NCI-H1930 (cell line): Measurements from ENCODE around the gene OR2T5.
"Not testable (repeated sequence)": the region's sequence is repeated elsewhere in the genome, so short reads cannot be mapped to it uniquely, and the experiment has no call there.

Source experiments
- DNase-seq, 2 experiments: peaks; one replicate each; lab custom pipeline; 2025; lab: John Stamatoyannopoulos, UW

The OR2T5 gene, protein sequence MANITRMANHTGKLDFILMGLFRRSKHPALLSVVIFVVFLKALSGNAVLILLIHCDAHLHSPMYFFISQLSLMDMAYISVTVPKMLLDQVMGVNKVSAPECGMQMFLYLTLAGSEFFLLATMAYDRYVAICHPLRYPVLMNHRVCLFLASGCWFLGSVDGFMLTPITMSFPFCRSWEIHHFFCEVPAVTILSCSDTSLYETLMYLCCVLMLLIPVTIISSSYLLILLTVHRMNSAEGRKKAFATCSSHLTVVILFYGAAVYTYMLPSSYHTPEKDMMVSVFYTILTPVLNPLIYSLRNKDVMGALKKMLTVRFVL

DNA sequence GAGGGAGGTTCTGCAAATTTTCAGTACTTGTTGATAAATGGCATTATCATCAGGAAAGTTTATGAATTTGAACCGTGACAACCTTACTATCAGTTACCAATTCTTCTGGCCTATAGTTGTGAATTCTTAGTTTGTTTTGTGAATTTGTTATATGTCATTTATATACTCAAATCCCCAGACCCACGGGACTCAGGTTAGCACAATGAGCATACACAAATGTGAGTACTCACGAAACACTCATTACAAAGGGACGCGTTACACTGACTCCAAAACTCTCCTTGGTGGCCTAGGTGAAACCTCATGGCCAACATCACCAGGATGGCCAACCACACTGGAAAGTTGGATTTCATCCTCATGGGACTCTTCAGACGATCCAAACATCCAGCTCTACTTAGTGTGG, at the start of gene OR2T5:
TSS of gene OR2T5 (plus strand) at position 301 of the 400 bp plus-strand sequence. CDS start at position 301, 0 bp downstream.
- not testable (repeated sequence) for DNase-seq

DNA sequence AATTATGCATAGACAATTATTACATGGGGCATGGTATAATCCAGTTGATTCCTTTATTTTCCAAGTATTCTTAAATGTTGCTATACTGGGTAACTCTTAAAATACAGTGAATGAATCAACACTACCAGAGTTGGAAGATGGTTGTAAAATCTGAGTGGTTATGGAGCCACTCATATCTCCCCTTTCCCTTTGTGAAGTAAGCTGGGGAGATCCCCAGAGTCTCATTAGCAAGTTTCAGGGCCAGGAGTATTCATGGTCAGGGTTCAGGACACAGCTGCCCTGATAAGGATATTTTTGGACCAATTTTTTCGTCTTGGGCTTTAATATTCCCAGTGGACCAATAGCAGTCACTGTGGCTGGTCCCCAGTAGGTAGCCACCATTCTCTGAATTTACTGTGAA, 49.7 kb upstream of the OR2T5 start:
- not testable (repeated sequence) for DNase-seq

DNA sequence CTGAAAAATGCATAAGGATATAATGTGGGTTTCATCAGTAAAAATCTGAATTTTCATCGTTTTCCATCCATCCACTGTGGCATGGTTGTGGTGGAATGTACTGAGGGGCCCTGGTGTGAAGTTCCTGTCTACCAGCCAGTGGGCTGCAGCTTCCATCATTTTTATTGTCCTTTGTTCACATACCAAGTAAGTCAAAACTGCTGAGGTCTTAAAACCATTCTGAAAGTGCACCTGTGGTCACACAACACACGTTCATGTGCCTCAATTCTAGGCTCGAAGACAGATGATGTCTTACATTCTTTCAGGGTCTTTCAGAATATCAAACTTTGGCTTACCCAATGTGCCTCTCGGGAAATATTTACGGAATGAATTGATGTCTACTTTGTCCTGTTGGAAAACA, 49.1 kb upstream of the OR2T5 start:
- not testable (repeated sequence) for DNase-seq

DNA sequence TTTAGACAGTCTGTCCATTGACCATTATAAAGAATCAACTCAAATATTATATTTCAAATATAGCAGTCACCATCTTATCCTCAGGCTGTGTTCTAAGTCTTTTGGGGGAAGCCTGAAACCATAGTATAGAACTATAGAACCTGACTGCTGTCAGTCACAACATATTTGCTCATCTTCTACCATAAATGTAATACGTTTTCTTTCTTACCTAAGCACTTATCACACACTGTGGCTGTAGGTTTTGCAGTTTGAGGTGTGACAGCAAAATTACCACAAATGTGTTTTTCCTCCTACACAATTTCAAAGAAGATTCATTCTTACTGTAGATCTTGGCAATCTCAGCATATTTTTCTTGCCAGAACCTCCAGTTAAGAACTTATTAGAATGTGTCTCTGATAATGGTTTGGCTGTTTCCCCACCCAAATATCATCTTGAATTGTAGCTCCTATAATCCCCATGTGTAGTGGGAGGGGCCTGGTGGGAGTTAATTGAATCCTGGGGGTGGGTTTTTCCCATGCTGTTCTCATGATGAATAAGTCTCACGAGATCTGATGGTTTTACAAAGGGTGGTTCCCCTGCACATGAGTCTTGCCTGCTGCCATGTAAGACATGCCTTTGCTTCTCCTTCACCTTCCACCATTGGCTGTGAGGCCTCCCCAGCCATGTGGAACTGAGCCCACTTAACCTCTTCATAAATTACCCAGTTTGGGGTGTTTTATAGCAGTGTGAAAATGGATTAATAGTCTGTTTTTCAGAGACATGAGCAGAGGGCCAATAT, 45.7 kb upstream of the OR2T5 start:
- not testable (repeated sequence) for DNase-seq

DNA sequence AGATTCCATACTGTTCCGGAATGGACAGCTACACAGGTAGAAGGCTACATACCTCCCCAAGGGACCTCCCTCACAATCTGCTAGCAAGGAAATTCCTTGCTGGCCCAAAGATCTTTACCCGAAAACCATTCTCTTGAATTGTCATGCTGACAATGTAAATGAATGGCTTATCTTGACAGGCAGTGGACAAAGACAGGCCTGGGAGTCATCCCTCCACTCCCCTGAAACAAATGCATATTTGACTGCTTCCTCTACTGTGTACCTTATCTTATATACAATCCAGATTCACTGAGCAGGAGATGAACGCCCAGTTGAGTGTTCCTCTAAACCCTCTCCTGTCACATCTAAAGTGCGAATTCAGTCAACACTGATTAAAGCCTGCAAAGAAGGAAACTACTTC, 43.8 kb upstream of the OR2T5 start:
- not testable (repeated sequence) for DNase-seq

DNA sequence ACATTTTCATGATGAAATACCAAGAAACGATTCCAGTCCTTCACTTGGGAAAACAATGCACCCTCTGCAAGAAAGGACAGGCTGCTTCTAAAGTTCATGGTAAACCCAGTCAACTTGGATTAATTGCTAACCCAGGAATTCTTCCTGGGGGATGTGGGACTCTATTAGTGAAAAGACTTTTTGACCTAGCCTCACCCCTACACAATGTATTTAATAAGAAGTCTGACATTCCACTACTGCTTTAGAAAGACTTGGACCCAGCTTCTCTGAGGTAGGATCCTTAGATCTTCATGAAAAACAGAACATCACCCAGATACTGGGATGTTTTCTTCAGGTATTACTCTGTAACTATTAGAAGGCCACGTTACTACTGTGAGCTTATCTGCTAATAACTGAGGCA, 43.0 kb upstream of the OR2T5 start, which contains the start of gene OR2T2:
TSS of gene OR2T2 (plus strand) at position 239 of the 400 bp plus-strand sequence. CDS start 7,161 bp downstream, outside the sequence.
- DNase-seq, result not testable (repeated sequence)

DNA sequence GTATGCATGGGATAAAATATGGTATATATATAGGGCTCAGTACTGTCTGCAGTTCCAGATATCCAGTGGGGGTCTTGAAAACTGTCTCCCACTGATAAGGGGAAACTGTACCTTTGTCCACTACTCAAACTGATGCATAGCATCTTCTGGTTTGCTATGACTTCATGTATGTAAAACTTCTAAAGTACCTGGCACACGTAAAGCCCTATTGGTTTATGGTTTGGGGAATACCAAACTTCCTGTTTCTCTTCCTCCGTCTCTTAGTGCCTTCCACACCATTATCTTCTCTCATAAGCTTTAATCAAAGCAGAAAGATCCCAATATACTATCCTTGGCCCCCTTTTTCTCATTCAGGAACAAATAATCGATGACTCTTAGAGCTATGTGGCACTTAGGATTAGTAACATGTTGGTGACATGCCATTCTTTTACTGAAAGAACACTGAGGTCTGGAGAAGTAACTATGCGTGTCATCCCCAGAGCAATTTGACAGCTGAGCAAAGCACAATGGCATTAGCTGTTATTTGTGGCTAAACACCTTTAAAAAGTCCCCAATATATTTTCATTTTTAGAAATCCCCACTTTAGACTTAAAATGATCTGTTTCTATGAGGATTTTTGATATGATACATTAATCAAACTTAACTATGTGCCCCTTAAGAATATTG, 39.8 kb upstream of the OR2T5 start:
- not testable (repeated sequence) for DNase-seq

DNA sequence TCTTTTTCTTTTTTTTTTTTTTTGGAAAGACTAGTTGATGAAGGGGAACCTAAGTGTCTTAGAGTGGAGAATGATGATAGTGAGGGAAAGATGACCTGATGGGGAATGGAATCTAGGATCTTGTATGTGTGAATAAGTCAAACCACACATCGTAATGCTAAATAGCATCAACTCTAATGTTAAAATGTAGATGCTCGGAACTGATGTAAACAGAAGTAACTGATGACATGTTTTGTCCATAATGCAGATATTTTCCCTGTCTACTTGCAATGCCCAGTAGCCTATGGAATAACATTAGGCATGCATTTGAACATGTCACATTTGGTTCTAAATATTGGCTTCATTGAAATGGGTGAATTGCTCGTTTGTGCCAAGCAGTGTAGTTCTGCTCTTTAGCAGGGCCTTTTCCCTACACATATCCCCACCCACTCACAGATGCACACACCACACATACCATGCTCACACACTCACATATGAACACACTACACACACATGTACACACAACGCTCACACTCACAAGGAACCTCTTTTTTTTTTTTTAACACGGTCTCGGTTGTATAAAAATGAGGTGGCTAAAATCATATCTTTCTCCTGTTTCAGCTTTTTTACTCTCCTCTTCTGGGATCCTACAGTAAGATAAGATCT, 38.4 kb upstream of the OR2T5 start:
- not testable (repeated sequence) for DNase-seq

DNA sequence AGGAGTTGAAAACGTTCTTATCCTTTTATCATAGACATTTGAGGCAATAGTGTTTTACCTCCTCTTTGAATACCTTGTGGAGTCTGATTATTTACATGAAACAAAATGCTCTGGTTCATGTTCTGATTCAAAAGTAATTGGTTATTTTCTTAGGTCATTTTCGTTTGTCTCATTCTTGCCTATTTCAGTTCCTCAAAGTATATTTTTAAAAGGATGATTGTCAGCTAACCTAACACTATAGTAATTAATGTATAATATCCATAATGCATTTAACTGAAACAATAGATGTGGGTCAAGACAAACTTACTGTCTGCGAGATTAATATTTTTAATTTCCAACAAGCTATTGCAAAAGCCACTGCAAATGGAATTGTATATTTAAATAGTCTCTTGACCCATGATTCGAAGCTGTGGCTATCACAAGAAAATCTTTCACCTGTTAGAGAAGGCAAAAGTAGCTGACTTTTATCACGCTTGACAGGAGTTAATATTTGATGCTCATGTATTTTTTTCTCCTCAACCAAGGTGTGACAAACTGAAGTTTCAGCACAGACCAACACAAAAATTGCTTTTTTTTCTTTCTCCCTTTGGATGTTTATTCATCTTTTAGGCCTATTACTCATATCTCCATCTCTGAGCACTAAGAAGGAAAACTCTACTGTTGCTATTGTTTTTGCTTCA, 37.8 kb upstream of the OR2T5 start:
- not testable (repeated sequence) for DNase-seq

DNA sequence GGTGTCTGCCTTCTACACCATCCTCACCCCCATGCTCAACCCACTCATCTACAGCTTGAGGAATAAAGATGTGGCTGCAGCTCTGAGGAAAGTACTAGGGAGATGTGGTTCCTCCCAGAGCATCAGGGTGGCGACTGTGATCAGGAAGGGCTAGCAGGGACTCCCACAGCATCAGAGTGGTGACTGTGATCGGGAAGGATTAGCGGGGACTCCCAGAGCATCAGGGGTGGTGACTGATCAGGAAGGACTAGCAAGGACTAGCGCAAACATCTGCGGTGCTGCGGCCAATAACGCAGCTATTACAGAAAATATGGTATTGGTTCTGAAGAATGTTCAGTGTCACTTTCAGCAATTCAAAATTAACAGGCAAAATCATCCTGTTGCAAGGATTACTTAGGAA, 34.8 kb upstream of the OR2T5 start:
- DNase-seq, result not testable (repeated sequence)

DNA sequence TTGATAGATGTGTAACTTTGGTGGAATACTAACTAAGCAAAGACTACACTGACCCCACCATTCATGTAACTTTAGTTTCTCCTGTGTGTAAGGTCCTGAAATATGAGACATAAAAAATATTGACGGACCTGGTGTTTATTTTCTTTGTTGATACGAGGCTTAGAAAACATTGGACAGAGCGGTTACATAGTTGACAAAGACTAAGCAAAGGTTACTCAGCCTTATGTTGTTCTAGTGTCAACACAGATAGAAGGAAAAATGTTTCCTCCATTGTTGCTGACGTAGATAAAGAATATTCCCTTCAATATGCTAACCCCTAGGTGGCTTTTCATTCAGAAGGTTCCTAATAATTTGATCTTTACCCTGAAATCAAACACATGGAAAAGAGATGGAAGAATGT, 33.3 kb upstream of the OR2T5 start:
- DNase-seq, result not testable (repeated sequence)

DNA sequence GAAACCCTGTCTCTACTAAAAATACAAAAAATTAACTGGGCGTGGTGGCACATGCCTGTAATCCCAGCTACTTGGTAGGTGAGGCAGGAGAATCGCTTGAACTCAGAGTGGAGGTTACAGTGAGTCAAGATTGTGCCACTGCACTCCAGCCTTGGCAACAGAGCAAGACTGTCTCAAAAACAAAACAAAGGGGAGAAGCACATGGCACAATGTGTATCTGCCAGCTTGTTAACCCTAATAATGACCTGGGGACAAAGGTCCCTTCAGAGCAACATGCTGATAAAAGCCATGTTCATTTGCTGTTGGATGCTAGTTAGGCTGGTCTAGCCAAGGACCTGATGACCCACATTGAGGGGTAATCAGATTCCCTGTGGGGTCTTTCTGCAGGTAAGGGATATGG, 31.8 kb upstream of the OR2T5 start:
- DNase-seq, result not testable (repeated sequence)

DNA sequence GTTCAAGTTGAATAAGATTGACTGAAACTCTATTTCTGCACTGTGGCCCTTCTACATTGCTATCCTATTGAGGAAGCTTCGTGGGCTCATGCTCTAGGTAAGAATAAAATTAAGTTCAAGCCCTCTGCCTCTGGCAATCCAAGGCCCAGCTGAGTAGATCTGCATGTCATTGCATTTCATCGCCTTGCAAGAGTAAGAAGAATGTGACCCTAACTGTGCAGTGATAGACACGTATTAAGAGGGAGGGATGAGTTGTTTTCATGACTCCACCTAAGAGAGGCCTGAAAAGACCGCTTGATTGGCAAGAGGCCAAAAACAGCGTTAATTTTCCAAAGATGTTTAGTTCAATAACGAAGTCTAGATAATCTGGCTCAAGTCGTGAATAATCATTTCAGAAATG, 29.3 kb upstream of the OR2T5 start:
- DNase-seq, result not testable (repeated sequence)

DNA sequence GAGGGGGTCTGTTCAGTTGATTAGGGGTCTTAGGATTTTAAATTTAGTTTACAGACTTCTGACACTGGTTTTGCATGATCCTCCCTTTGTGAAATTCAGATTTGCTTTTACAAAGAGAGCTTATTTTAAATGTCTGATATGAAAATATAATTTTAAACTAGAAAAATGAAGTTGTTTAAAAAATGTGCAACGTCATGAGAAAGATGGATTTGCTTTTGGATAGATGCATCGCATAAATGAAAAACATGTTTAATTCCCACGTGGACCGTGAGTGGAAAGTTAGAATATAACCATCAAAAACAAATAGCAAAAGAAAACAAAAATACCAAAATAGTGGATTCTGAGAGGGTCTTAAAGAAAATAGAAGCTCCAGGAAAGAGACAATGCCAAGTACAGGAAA, 17.2 kb upstream of the OR2T5 start:
- DNase-seq, result no peak

DNA sequence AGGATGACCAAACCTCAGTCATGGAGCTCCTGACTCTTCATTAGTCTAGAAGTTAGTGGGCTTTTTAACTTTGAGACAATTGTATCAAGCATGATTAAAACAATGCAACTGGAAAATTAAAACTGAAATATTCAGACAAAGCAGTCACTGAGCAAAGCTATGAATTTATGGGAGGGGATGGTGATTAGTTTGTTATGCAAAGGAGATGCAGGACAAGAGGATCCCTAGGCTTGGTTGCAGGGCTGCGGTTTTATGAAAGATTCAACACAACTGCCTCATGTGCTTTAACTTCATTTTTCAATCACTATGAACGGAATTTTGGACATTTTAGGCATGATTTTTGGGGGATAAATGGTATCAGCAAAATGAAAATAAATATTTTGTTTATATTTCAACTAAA, 16.3 kb upstream of the OR2T5 start:
- not testable (repeated sequence) for DNase-seq

DNA sequence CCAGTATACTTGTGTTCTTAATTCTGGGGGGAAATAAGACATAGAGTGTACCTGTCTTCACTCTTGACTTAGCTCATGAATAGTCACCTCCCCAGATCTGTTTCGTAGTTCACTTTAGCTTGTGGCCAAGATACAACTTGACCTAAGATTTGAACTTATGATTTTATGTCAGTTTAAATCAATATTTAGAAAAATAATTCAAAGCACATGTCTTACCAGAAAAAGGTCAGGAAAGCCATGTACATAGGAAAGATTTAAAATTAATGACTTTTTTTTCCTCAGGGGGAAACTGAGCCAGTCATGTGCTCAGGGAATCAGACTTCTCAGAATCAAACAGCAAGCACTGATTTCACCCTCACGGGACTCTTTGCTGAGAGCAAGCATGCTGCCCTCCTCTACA, 15.3 kb upstream of the OR2T5 start, which contains the start of gene OR2T3:
TSS of gene OR2T3 (plus strand) at position 301 of the 400 bp plus-strand sequence. CDS start at position 301, 0 bp downstream.
- DNase-seq, result not testable (repeated sequence)

DNA sequence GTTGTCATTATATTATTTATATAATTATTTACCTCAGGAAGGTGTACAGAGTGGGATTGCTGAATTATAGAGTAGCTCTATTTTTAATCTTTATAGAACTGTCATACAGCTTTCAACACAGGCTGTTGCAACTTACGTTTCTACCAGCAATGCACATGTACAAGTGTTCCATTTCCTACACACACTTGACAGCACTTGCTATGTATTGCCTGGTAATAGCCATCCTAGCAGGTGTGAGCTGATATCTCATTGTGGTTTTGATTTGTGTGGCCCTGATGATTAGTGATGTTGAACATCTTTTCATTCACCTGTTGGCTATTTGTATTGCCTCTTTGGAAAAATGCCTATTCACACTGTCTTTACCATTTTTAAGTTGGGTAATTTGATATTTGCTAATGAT, 12.7 kb upstream of the OR2T5 start:
- not testable (repeated sequence) for DNase-seq

DNA sequence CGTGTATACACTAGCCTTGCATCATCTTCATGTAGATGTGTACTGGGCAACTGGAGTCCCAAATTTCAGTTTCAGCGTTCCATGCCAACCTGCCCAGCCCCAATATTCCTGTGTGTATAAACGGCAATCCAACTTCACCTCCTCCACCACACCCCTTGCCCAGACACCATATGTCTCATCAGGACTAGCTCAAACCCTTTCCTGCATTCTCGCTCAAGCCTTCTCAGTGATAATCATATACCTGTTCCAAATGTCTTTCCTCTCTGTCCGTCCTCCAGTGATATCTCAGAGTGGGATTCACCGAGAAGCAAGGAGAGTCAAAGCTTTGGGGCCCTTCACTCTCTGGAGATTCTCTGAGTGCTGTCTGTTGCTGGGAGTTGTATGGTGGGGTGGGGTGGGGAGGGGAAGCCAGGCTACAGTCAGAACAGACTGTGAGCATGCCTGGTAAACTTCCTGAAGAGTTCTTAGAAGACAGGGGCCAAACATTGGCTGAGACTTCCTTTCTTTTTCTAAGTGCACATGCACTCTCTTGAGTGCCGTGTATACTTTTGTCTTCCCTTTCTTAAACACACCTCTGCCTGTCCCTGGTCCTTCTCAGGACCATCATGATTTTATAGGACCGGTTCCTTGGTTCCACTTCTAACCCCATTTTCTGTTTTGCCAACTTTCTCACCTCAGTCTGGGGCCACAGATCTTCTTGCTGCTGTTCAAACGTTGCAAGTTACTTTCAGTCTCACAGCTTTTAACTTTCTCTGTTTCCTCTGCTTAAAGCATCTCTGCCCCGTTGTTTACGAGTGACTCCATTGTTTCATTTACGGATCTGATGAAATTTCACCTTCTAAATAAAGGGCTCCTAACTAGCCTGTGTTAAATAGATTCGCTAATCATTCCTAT, 6.5 kb upstream of the OR2T5 start:
- not testable (repeated sequence) for DNase-seq

DNA sequence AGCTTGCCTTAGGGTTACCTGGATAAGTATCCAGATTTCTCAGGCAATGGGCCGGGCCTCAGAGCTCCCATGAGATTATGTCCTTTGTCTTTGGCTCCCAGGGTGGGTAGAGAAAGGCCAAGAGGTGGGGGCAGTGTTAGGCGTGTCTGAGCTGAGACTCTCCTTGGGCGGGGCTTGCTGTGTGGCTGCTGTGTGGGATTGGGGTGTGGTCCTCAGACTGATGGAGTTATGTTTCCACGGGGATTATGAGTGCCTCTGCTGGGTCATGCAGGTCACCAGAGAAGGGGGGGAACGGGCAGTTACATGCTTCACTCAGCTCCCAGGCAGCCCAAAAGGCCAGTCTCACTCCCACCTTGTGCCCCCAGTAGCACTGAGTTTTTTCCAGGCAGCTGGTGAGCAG, 8.3 kb downstream of the OR2T5 start:
- DNase-seq, result not testable (repeated sequence)
